ENCODE data around the gene LRP1B.
"Not testable (repeated sequence)": the region's sequence is repeated elsewhere in the genome, so short reads cannot be mapped to it uniquely, and the experiment has no call there.

The LRP1B gene

GRCh38 chr2:140349695-140350094, 1781.1 kb downstream of the LRP1B start:
- Mint-ChIP-seq H3K4me3 (no peak overlapping the region), H3K4me1 (no peaks in the 10 kb centered on the region), H3K36me3 (no peaks in the 10 kb centered on the region), H3K9me3 (peaks cover 2% of the 10 kb centered on the region), H3K27ac (no peak overlapping the region), H3K27me3 (no peaks in the 10 kb centered on the region)
- CTCF ChIA-PET, result no interaction called here
- no peak for DNase-seq

- H3K9me3 Mint-ChIP-seq, result peaks cover 2% of the 10 kb centered on the region
These were observed 1782.0 kb downstream of the LRP1B start for GRCh38 chr2:140348826-140349225.

GRCh38 chr2:140344838-140345237, 1786.0 kb downstream of the LRP1B start:
- Mint-ChIP-seq H3K36me3 (no peaks in the 10 kb centered on the region), H3K27ac (no peak overlapping the region), H3K9me3 (peaks cover 9% of the 10 kb centered on the region), H3K4me3 (no peak overlapping the region), H3K27me3 (no peaks in the 10 kb centered on the region), H3K4me1 (no peaks in the 10 kb centered on the region)
- CTCF ChIA-PET, result no interaction called here
- no peak for DNase-seq

More at GRCh38 chr2:140348826-140349225, 1782.0 kb downstream of the LRP1B start:
- Mint-ChIP-seq H3K4me3 (no peak overlapping the region), H3K36me3 (no peaks in the 10 kb centered on the region), H3K4me1 (no peaks in the 10 kb centered on the region), H3K27ac (no peak overlapping the region), H3K27me3 (no peaks in the 10 kb centered on the region)
- CTCF ChIA-PET, result no interaction called here
- DNase-seq, result no peak

DNA sequence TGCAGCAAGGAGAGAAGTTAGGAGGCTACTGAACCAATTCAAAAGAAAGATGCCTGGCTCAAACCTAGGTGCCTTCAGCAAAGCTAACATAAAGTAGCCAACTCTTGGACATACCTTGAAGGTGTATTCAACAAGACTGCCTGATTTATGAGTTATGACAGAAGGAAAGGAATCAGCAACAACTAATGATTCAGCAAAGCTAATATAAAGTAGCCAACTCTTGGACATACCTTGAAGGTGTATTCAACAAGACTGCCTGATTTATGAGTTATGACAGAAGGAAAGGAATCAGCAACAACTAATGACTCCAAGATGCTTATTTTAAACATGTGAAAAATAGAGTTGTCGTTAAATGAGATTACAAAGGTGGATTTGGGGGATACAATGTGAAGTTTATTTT, 1786.5 kb downstream of the LRP1B start:
- DNase-seq, H3K4me3 Mint-ChIP-seq: not testable (repeated sequence)

DNA sequence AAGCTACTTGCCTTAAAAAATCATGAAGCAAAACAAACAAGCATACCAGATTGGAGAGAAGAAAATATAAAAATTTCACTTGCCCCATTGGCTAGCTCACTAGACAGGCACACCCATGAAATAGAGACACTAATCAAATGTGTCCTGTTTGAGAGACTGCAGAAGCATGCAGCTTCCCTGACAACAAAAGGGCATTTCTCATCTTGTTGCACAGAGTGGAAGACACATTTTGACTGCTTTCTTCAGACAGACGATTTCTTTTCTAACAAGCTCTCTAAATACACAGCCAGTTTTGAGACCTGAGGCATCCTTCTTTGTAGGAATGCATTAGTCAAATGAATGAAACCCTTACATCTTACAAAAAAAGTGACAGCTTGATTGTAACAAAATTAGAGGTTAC, 1792.0 kb downstream of the LRP1B start:
- Mint-ChIP-seq H3K4me1 (no peaks in the 10 kb centered on the region), H3K27me3 (no peaks in the 10 kb centered on the region), H3K9me3 (peaks cover 11% of the 10 kb centered on the region), H3K27ac (no peak overlapping the region), H3K36me3 (no peaks in the 10 kb centered on the region), H3K4me3 (no peak overlapping the region)
- CTCF ChIA-PET, result no interaction called here
- no peak for DNase-seq

More for the DNA sequence above, 1786.5 kb downstream of the LRP1B start:
- H3K27ac Mint-ChIP-seq, H3K36me3 Mint-ChIP-seq, H3K9me3 Mint-ChIP-seq, H3K27me3 Mint-ChIP-seq, H3K4me1 Mint-ChIP-seq, CTCF ChIA-PET: not testable (repeated sequence)

DNA sequence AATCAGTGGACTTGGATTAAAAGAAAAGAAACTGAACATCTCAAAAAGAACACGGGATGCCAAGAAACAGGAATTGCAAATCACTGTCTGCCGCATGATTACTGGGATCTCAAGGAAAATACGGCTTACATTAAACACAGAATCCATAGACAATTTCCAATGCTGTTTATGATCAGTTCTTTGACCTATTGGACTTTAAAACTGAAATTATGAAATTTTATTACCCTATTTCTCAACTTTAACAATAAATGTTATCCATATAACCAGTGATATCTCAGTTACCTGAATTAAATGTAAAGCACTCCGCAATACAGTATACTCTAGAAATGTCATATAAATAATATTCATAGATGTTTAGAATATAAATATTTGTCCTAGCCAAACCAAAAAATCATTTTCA, 1793.8 kb downstream of the LRP1B start:
- H3K36me3 Mint-ChIP-seq, result no peaks in the 10 kb centered on the region
- CTCF ChIA-PET, result no interaction called here
- H3K9me3 Mint-ChIP-seq, result peaks cover 12% of the 10 kb centered on the region
- DNase-seq, result no peak
- no peak overlapping the region for H3K27ac Mint-ChIP-seq
- H3K4me3 Mint-ChIP-seq, result no peak overlapping the region
- no peaks in the 10 kb centered on the region for H3K27me3 Mint-ChIP-seq
- H3K4me1 Mint-ChIP-seq, result no peaks in the 10 kb centered on the region

DNA sequence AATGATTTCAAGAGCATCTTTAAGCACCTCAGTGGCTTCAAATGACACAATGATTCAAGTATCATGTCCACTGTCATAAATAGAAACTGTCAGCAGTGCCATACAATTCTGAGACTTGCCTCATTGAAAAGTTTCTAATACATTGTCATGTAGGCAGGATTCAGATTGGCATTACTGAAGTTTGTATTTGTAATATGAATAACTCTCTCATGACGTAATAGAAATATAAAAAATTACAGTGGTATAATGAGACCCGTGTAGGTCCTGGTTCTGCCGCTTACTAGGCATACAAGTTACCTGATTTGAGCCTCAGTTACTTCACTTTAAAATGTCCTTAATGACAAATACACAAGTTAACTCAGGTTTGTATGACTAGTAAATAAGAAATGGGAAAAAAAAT, 1814.5 kb downstream of the LRP1B start:
- no peak overlapping the region for H3K4me3 Mint-ChIP-seq
- CTCF ChIA-PET, result no interaction called here
- peaks cover 9% of the 10 kb centered on the region for H3K9me3 Mint-ChIP-seq
- H3K27me3 Mint-ChIP-seq, result no peaks in the 10 kb centered on the region
- no peak overlapping the region for H3K27ac Mint-ChIP-seq
- DNase-seq, result no peak
- no peaks in the 10 kb centered on the region for H3K36me3 Mint-ChIP-seq
- H3K4me1 Mint-ChIP-seq, result no peaks in the 10 kb centered on the region

DNA sequence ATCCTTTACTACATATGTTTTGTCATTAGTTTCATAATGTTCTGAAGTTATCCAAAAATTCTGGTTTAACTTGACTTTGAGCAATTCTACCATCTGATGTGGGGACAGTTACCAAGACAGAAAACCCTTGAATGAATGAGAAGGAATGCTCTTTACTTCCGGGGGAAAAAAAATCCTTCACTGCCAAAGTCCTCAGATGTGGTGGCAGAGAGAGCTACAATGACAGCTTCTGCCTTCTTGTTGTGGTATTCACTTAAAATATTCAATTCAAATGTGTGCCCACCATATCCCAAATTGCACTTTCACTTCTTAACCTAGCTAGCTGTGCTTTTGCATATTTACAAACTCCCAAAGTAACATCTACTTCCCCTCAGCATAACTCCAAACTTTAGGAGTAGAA, 1818.9 kb downstream of the LRP1B start:
- no peaks in the 10 kb centered on the region for H3K27me3 Mint-ChIP-seq
- CTCF ChIA-PET, result no interaction called here
- no peaks in the 10 kb centered on the region for H3K36me3 Mint-ChIP-seq
- DNase-seq, result no peak
- H3K4me1 Mint-ChIP-seq, result no peaks in the 10 kb centered on the region
- H3K9me3 Mint-ChIP-seq, result peaks cover 2% of the 10 kb centered on the region
- no peak overlapping the region for H3K4me3 Mint-ChIP-seq
- H3K27ac Mint-ChIP-seq, result no peak overlapping the region

DNA sequence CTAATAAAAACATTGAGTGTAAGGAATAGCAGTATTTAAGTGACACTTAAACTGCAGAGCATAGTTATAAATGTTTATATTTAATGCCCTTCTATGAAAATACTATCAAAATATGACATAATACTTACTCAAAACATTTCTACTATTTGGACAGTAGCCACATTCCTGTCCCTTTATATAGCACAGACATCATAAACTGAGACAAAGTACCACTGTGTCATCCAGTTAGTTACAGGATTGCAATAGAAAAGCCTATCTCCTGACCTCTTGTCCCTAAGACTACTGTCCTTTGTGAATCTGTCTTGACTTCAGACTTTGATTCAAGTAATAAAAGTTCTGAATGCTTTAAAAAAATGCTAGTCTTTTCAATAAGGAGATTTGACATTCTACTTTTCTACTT, 1822.1 kb downstream of the LRP1B start:
- CTCF ChIA-PET, result no interaction called here
- Mint-ChIP-seq H3K4me3 (no peak overlapping the region), H3K27me3 (no peaks in the 10 kb centered on the region), H3K9me3 (peaks cover 3% of the 10 kb centered on the region), H3K36me3 (no peaks in the 10 kb centered on the region), H3K4me1 (no peaks in the 10 kb centered on the region), H3K27ac (no peak overlapping the region)
- no peak for DNase-seq

DNA sequence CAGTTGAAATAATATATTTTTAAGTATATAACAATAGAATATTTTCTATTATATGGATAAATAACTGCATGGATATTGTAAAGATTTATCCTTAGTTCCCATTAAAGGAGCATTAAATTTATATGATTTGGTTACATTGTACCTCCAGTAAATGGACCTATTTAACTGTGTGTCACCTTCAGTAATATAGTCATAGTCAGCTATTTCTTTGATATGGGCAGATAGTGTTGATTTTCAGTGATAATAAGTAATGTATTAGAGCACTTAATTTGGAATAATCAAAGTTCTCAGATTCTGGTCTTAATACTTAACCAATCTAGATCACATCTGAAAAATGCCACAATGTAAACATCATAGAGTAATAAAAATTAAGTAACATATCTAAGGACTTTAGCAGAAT, 1823.3 kb downstream of the LRP1B start:
- Mint-ChIP-seq H3K27me3 (no peaks in the 10 kb centered on the region), H3K4me1 (no peaks in the 10 kb centered on the region), H3K4me3 (no peak overlapping the region), H3K9me3 (peaks cover 5% of the 10 kb centered on the region), H3K27ac (no peak overlapping the region), H3K36me3 (no peaks in the 10 kb centered on the region)
- CTCF ChIA-PET, result no interaction called here
- DNase-seq, result no peak

DNA sequence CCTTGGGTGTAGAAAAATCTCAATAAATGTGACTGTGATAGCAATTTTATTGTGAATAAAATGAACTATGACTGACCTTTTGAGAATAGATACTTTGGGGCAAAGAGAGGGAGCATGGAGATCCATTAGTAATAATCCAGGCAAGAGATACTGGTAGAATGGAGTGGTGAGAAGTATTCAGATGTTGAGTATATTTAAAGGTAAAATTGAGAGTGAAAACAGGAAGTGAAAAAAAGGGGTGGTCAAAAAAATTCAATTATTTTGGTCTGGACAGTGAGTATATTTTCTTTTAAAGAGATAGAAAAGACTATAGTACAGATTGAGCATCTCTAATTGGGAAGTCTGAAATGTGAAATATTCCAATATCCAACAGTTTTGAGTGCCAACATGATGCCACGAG, 1835.0 kb downstream of the LRP1B start:
- no peaks in the 10 kb centered on the region for H3K36me3 Mint-ChIP-seq
- peaks cover 16% of the 10 kb centered on the region for H3K9me3 Mint-ChIP-seq
- no peaks in the 10 kb centered on the region for H3K27me3 Mint-ChIP-seq
- CTCF ChIA-PET, result no interaction called here
- no peaks in the 10 kb centered on the region for H3K4me1 Mint-ChIP-seq
- DNase-seq, result no peak
- H3K27ac Mint-ChIP-seq, result no peak overlapping the region
- H3K4me3 Mint-ChIP-seq, result no peak overlapping the region

- CTCF ChIA-PET, result no interaction called here
- Mint-ChIP-seq H3K9me3 (peaks cover 2% of the 10 kb centered on the region), H3K4me1 (no peaks in the 10 kb centered on the region)
These were observed 1842.1 kb downstream of the LRP1B start for GRCh38 chr2:140288726-140289125.

GRCh38 chr2:140288213-140288612, 1842.6 kb downstream of the LRP1B start:
- H3K27me3 Mint-ChIP-seq, result no peaks in the 10 kb centered on the region
- CTCF ChIA-PET, result no interaction called here
- no peak for DNase-seq
- H3K4me1 Mint-ChIP-seq, result no peaks in the 10 kb centered on the region
- no peak overlapping the region for H3K27ac Mint-ChIP-seq
- H3K36me3 Mint-ChIP-seq, result no peaks in the 10 kb centered on the region
- H3K9me3 Mint-ChIP-seq, result peaks cover 2% of the 10 kb centered on the region
- H3K4me3 Mint-ChIP-seq, result no peak overlapping the region

More at GRCh38 chr2:140288726-140289125, 1842.1 kb downstream of the LRP1B start:
- Mint-ChIP-seq H3K36me3 (no peaks in the 10 kb centered on the region), H3K4me3 (no peak overlapping the region), H3K27me3 (no peaks in the 10 kb centered on the region), H3K27ac (no peak overlapping the region)
- DNase-seq, result no peak

- Mint-ChIP-seq H3K27me3 (no peaks in the 10 kb centered on the region), H3K4me1 (no peaks in the 10 kb centered on the region), H3K4me3 (no peak overlapping the region), H3K9me3 (no peaks in the 10 kb centered on the region), H3K27ac (no peak overlapping the region), H3K36me3 (no peaks in the 10 kb centered on the region)
- no peak for DNase-seq
- CTCF ChIA-PET, result no interaction called here
These were observed 1844.4 kb downstream of the LRP1B start for GRCh38 chr2:140286377-140286776.

DNA sequence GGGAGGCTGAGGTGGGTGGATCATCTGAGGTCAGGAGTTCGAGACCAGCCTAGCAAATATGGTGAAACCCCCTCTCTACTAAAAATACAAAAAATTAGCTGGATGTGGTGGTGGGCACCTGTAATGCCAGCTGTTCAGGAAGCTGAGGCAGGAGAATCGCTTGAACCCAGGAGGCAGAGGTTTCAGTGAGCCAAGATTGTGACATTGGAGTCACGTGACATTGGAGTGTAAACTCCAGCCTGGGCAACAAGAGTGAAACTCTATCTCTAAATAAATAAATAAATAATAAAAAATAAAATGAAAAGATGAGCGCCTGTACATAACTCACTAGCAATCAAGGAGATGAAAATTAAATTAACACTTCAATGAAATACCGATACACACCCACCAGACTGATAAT, 1853.5 kb downstream of the LRP1B start:
- peaks cover 11% of the 10 kb centered on the region for H3K9me3 Mint-ChIP-seq
- DNase-seq, H3K4me3 Mint-ChIP-seq, H3K27ac Mint-ChIP-seq, H3K27me3 Mint-ChIP-seq, H3K4me1 Mint-ChIP-seq, CTCF ChIA-PET, H3K36me3 Mint-ChIP-seq: not testable (repeated sequence)

- CTCF ChIA-PET, result no interaction called here
- Mint-ChIP-seq H3K27me3 (no peaks in the 10 kb centered on the region), H3K9me3 (peaks cover 11% of the 10 kb centered on the region), H3K4me1 (no peaks in the 10 kb centered on the region), H3K27ac (no peak overlapping the region), H3K4me3 (no peak overlapping the region), H3K36me3 (no peaks in the 10 kb centered on the region)
- no peak for DNase-seq
These were observed 1854.2 kb downstream of the LRP1B start for GRCh38 chr2:140276661-140277060.

Data from activated naive CD4-positive, alpha-beta T cell treated with anti-CD3 and anti-CD28 coated beads, Interleukin-2, amount 10 ng/mL, durations not matched to agents 7 days and 5 days (primary cell).